ENCODE measurements around the gene GALNT10.

DNA sequence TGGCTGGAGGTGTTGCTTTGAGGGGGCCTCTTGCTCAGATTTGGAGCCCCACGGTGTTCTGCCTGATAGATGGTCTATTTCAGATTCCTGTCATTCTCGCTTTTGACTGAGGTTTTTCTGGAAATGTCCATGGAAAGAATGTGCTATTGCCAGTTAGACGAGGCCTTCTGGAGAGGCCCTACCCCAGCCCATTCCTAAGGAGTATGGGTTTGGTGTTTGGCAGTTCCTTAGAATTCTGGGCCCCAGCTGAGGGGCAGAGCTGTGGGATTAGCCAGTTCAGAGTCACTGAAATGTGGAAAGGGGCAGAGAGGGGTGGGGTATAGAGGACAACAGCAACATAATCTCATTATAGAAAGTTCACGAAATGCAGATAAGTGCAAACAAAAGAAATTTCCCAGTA lies 50.5 kb downstream of the GALNT10 start:
- TF ChIP-seq POLR2A (IDR thresholded peaks at IDR 0.05; ENCODE audit: control extremely low read depth in 1 of 2, low read depth in 2 of 2, low read length in 2 of 2) (no peak), CHD2 (IDR thresholded peaks at IDR 0.05; ENCODE audit: low read length) (no peak)
